Karpas-422 (cell line): Measurements from ENCODE around the gene MFAP2. TPM values are rescaled to one million over a fixed set of nuclear protein-coding genes. Genes with fewer than 3 reads are reported as not detected.

Experiments used
- DNase-seq: peaks from one replicate; pipeline ENCODE4 v3.0.0-alpha.2; 2015
- H2AFZ ChIP-seq: fragments of 200-600 bp; sonication (generic); 2 replicates; pipeline ENCODE4 v1.6.1; 2014; ENCODE audit warnings: antibody characterized with exemption, low read length, mixed read lengths
- H3K27ac ChIP-seq: fragments of 200-600 bp; sonication (generic); 2 replicates; pipeline ENCODE4 v1.5.1; 2014; ENCODE audit warnings: mild to moderate bottlenecking, low read length, moderate library complexity
- H3K27me3 ChIP-seq: fragments of 200-600 bp; sonication (generic); 2 replicates; pipeline ENCODE4 v1.6.1; 2014; ENCODE audit warnings: low read length, mixed read lengths
- H3K36me3 ChIP-seq: fragments of 200-600 bp; sonication (generic); 2 replicates; pipeline ENCODE4 v1.6.1; 2014; ENCODE audit warnings: low read length, mixed read lengths; ENCODE audit not compliant: insufficient read depth
- H3K4me1 ChIP-seq: fragments of 200-600 bp; sonication (generic); 2 replicates; pipeline ENCODE4 v1.6.1; 2014; ENCODE audit warnings: mild to moderate bottlenecking, low read length, mixed read lengths
- H3K4me2 ChIP-seq: fragments of 200-600 bp; sonication (generic); 2 replicates; pipeline ENCODE4 v1.6.1; 2014; ENCODE audit warnings: low read length, low read depth, mild to moderate bottlenecking; ENCODE audit not compliant: poor library complexity, severe bottlenecking
- H3K4me3 ChIP-seq: fragments of 200-600 bp; sonication (generic); 2 replicates; pipeline ENCODE4 v1.5.1; 2014; ENCODE audit warnings: mild to moderate bottlenecking, antibody characterized with exemption, low read length, mixed read lengths
- H3K79me2 ChIP-seq: fragments of 200-600 bp; sonication (generic); 2 replicates; pipeline ENCODE4 v1.6.1; 2014; ENCODE audit warnings: mild to moderate bottlenecking, low read length, mixed read lengths
- H3K9ac ChIP-seq: fragments of 200-600 bp; sonication (generic); 2 replicates; pipeline ENCODE4 v1.6.0; 2014; ENCODE audit warnings: low read length
- H3K9me2 ChIP-seq: fragments of 200-600 bp; sonication (generic), shearing (Covaris generic); replicated peaks from 2 replicates; pipeline ENCODE4 v1.6.0; 2014; ENCODE audit warnings: mild to moderate bottlenecking, low read length, moderate library complexity; ENCODE audit not compliant: insufficient read depth
- H3K9me3 ChIP-seq: fragments of 300-700, 200-600 bp; sonication (generic); 2 replicates; pipeline ENCODE4 v1.6.1; 2014; ENCODE audit warnings: low read length, mixed read lengths
- H4K20me1 ChIP-seq: fragments of 200-600 bp; sonication (generic); 2 replicates; pipeline ENCODE4 v1.6.1; 2014; ENCODE audit warnings: mild to moderate bottlenecking, antibody characterized with exemption, low read length, low read depth; ENCODE audit not compliant: insufficient read depth
- total RNA-seq: library from RNA; depleted of rRNA; stranded (reverse); fragments of >200 nt; shearing (Covaris generic); gene quantifications from 2 replicates; pipeline ENCODE4 v1.2.3, GENCODE V29; 2014; ENCODE audit warnings: low replicate concordance

MFAP2 gene
- total RNA-seq, 1 experiment from 2014 or later = not detected

DNA sequence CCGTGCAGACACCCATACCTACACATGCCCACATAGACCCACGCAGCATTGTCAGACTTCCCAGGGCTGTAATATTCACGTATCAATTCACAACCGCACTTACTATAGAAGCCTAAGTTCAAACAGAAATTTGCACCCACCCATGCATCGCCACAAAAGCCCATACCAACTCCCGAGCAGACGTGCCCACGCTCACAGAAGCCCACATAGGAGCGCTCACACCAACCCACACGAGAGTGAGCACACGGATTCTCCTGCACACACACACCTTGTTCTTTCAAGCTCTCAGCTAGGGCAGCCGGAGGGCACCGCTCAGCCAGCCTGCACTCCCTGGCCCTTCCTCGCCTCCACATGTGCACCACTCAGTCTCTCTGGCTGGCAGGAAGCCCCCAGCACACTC, 4.6 kb downstream of the MFAP2 start:
- Histone ChIP-seq H3K79me2 (no peaks in the 10 kb centered on the region), H3K27ac (no peak overlapping the region), H3K4me2 (no peak overlapping the region), H3K4me1 (no peaks in the 10 kb centered on the region), H3K9ac (no peak overlapping the region), H4K20me1 (no peaks in the 10 kb centered on the region), H3K9me3 (no peaks in the 10 kb centered on the region), H3K9me2 (no peaks in the 10 kb centered on the region), H3K36me3 (no peaks in the 10 kb centered on the region), H3K4me3 (no peak overlapping the region), H2AFZ (no peak overlapping the region), H3K27me3 (no peaks in the 10 kb centered on the region)
- DNase-seq = no peak

DNA sequence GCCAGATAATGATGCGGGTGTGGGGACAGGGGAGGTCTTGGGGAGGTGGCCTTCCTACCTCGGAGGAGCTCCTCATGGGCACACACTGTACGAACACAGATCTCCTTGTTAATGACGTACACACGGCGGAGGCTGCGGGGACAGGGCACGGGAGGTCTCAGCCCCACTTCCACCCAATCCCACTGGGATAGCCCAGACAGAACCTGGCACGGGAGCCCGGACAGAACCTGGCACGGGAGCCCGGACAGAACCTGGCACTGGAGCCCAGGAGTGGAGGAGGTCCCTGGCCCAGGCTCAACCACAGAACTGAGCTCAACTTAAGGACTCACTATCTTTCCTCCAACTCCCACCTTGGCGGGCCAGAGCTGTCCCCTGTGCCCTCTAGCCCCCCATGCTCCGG, 5.2 kb downstream of the MFAP2 start:
- no peak overlapping the region for H3K4me3 ChIP-seq
- no peaks in the 10 kb centered on the region for H3K4me1 ChIP-seq
- no peak overlapping the region for H3K27ac ChIP-seq
- H4K20me1 ChIP-seq = no peaks in the 10 kb centered on the region
- no peaks in the 10 kb centered on the region for H3K9me2 ChIP-seq
- no peaks in the 10 kb centered on the region for H3K27me3 ChIP-seq
- no peaks in the 10 kb centered on the region for H3K79me2 ChIP-seq
- no peak overlapping the region for H3K4me2 ChIP-seq
- H3K9me3 ChIP-seq = no peaks in the 10 kb centered on the region
- H3K36me3 ChIP-seq = no peaks in the 10 kb centered on the region
- H2AFZ ChIP-seq = no peak overlapping the region
- H3K9ac ChIP-seq = no peak overlapping the region
- no peak for DNase-seq

GRCh38 chr1:16973215-16973614, 7.2 kb downstream of the MFAP2 start:
- Histone ChIP-seq H3K27me3 (no peaks in the 10 kb centered on the region), H3K4me1 (no peaks in the 10 kb centered on the region), H3K9ac (no peak overlapping the region), H3K27ac (no peak overlapping the region), H3K9me3 (no peaks in the 10 kb centered on the region), H3K79me2 (no peaks in the 10 kb centered on the region), H4K20me1 (no peaks in the 10 kb centered on the region), H3K9me2 (no peaks in the 10 kb centered on the region), H3K4me2 (no peak overlapping the region), H3K4me3 (no peak overlapping the region), H3K36me3 (no peaks in the 10 kb centered on the region), H2AFZ (no peak overlapping the region)
- no peak for DNase-seq

DNA sequence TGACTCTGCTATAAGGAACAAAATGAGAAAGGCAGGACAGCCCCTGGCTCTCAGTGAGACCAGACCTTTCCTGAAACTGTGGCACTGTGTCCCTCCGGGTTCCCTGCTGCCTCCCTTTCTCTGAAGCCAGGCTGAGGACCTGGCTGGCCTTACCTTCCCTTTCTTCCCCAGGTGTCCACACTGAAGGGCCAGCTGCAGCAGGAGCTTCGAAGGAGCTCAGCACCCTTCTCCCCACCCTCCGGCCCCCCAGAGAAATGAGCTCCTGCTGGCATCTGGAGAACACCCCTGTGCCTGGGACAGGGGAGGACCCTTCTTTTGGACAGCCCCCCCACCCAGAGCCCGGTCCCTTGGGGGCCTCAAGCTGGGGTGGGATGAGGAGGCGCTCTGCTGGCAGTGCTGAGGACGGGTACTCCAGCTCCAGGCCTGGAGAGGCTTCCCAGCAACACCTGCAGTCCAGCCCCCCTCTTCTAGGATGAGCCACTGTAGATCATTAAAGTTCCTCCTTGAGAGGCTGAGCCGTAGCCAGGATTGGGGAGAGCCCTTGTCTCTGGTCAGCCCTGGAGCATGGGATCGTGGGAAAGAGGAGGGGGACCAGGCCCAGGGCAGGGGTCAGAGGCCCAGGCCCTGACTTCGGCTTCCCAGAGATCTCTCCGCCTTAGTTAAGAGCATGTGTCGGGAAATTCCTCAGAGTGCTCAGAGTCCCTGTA, 8.1 kb downstream of the MFAP2 start:
- no peak overlapping the region for H3K4me3 ChIP-seq
- no peak overlapping the region for H2AFZ ChIP-seq
- H3K9me2 ChIP-seq = no peaks in the 10 kb centered on the region
- no peak overlapping the region for H3K4me2 ChIP-seq
- H4K20me1 ChIP-seq = no peaks in the 10 kb centered on the region
- H3K36me3 ChIP-seq = no peaks in the 10 kb centered on the region
- H3K9ac ChIP-seq = no peak overlapping the region
- H3K79me2 ChIP-seq = no peaks in the 10 kb centered on the region
- H3K9me3 ChIP-seq = no peaks in the 10 kb centered on the region
- DNase-seq = no peak
- H3K27me3 ChIP-seq = no peaks in the 10 kb centered on the region
- no peaks in the 10 kb centered on the region for H3K4me1 ChIP-seq
- H3K27ac ChIP-seq = no peak overlapping the region

DNA sequence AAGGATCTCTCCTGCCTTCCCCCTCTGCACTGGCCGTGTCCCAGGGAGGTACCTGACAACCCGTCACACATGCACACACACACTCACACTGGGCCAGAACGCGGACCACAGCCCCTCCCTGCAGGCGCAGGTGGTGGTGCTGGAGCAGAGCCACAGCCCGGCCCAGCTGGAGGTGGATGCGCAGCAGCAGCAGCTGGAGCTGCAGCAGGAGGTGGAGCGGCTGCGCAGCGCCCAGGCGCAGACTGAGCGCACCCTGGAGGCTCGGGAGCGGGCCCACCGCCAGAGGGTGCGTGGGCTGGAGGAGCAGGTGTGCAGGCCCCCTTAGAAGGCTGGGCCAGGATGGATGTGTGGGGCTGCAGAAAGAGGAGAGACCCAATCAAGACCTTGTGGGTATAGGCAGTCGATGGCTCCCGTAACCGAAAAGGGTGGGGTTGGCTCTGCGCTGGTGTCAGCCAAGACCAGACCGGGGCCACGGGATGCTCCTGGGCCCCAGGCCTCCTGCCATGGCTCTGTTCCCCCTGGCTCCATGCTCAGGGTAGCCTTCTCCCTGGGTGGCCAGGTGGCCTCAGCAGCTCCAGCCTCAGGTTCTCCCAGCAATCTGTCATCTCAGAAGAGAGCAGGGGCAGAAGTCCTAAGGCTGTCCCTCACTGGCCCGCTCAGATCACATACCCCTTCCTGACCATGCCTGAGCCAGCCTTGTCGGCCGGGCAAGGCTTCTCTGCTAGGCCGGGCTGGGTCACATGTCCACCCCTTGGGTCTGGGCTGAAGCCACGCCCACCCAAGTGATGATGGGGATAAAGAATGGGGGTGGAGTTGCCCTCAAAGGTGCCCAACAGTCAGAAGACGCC, 8.9 kb downstream of the MFAP2 start:
- no peaks in the 10 kb centered on the region for H4K20me1 ChIP-seq
- H3K27ac ChIP-seq = no peak overlapping the region
- H2AFZ ChIP-seq = no peak overlapping the region
- no peaks in the 10 kb centered on the region for H3K27me3 ChIP-seq
- no peaks in the 10 kb centered on the region for H3K9me3 ChIP-seq
- no peaks in the 10 kb centered on the region for H3K9me2 ChIP-seq
- no peaks in the 10 kb centered on the region for H3K4me1 ChIP-seq
- H3K79me2 ChIP-seq = no peaks in the 10 kb centered on the region
- H3K4me2 ChIP-seq = no peak overlapping the region
- H3K4me3 ChIP-seq = no peak overlapping the region
- no peak overlapping the region for H3K9ac ChIP-seq
- DNase-seq = no peak
- H3K36me3 ChIP-seq = no peaks in the 10 kb centered on the region

GRCh38 chr1:16970132-16970910, 10.1 kb downstream of the MFAP2 start:
- DNase-seq = no peak
- no peaks in the 10 kb centered on the region for H3K27me3 ChIP-seq
- H3K9ac ChIP-seq = no peak overlapping the region
- no peaks in the 10 kb centered on the region for H4K20me1 ChIP-seq
- H3K9me3 ChIP-seq = no peaks in the 10 kb centered on the region
- H3K4me3 ChIP-seq = no peak overlapping the region
- no peaks in the 10 kb centered on the region for H3K79me2 ChIP-seq
- H3K36me3 ChIP-seq = no peaks in the 10 kb centered on the region
- no peak overlapping the region for H3K4me2 ChIP-seq
- no peak overlapping the region for H3K27ac ChIP-seq
- no peaks in the 10 kb centered on the region for H3K4me1 ChIP-seq
- H2AFZ ChIP-seq = no peak overlapping the region
- H3K9me2 ChIP-seq = no peaks in the 10 kb centered on the region

- no peaks in the 10 kb centered on the region for H3K27me3 ChIP-seq
- H3K9ac ChIP-seq = no peak overlapping the region
- no peak overlapping the region for H2AFZ ChIP-seq
- no peaks in the 10 kb centered on the region for H3K36me3 ChIP-seq
- no peaks in the 10 kb centered on the region for H3K9me2 ChIP-seq
- no peaks in the 10 kb centered on the region for H3K9me3 ChIP-seq
- no peak overlapping the region for H3K27ac ChIP-seq
- H3K4me3 ChIP-seq = no peak overlapping the region
- no peaks in the 10 kb centered on the region for H3K4me1 ChIP-seq
- H3K79me2 ChIP-seq = no peaks in the 10 kb centered on the region
- DNase-seq = no peak
- no peak overlapping the region for H3K4me2 ChIP-seq
- no peaks in the 10 kb centered on the region for H4K20me1 ChIP-seq
Observed at GRCh38 chr1:16969651-16970050, 10.8 kb downstream of the MFAP2 start.

DNA sequence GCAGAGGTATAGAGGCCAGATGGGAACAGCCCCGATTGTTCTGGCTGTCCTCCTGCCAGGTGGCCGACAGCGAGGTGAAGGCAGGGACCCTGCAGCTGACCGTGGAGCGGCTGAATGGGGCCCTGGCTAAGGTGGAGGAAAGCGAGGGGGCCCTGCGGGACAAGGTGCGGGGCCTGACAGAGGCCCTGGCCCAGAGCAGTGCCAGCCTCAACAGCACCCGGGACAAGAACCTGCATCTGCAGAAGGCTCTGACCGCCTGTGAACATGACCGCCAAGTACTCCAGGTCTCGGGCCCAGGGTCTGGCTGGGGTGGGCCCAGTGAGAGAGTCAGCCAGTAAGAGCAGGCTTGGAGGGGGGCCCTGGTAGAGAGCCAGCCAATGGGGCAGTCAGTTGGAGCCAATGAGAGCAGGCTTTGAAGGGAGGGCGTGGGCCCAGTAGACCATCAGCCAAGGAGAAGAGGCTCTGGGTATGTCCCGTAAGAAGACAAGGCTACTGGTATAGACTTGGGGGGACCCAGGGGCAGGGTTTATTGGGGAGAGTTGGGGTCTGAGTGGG, 11.3 kb downstream of the MFAP2 start:
- Histone ChIP-seq H3K27me3 (no peaks in the 10 kb centered on the region), H3K27ac (no peak overlapping the region), H3K4me2 (no peak overlapping the region), H3K4me3 (no peak overlapping the region), H3K4me1 (no peaks in the 10 kb centered on the region), H3K36me3 (no peaks in the 10 kb centered on the region), H3K9me2 (no peaks in the 10 kb centered on the region), H3K9me3 (no peaks in the 10 kb centered on the region), H3K79me2 (no peaks in the 10 kb centered on the region), H3K9ac (no peak overlapping the region), H2AFZ (no peak overlapping the region), H4K20me1 (no peaks in the 10 kb centered on the region)
- no peak for DNase-seq
